K562 (cell line): ENCODE data around the gene WDR18. TPM values are rescaled to one million over a fixed set of nuclear protein-coding genes. Genes with fewer than 3 reads are reported as not detected.
A peak's percentile ranks its signal among the peaks of the same experiment; 100 is the strongest.

Source experiments
- ATAC-seq: fragments of 200-7000 bp; cut with Tn5 transposase; 3 replicates; pipeline ENCODE4 v1.9.1; 2020; ENCODE audit warnings: moderate library complexity
- BruUV-seq: library from RNA; stranded (reverse); fragments of 400-500 nt; replicated peaks from 2 replicates; lab custom pipeline; 2021; lab: Mats Ljungman, UMichigan
- CTCF ChIA-PET: fragments of 300-600 bp; formaldehyde crosslinking; extraction: SDS; loops from one replicate; lab custom pipeline; 2021; ENCODE audit warnings: low intra/inter-chr PET ratio; lab: Yijun Ruan, JAX
- POLR2A ChIA-PET: fragments of 300-600, 350-650 bp; sonication (Branson Sonifier 250); formaldehyde crosslinking; extraction: SDS; loops from one replicate; lab custom pipeline; 2021; ENCODE audit warnings: antibody characterized with exemption, inconsistent platforms; lab: Yijun Ruan, JAX
- DNase-seq, 4 experiments: peaks; one replicate each; pipeline versions ENCODE4 v3.0.0 to v3.0.0-alpha.2; 2011 to 2018; ENCODE audit warnings: low spot score in 3 of 4, mixed read lengths in 3 of 4; ENCODE audit errors: extremely low read depth in 1 of 4
- FAIRE-seq: peaks from 2 replicates; lab custom pipeline; 2011; peaks lifted over from hg19 to GRCh38; lab: Jason Lieb, UNC
- H2AFZ ChIP-seq: 2 replicates; pipeline ENCODE4 v1.6.0; 2011; ENCODE audit warnings: low read depth, low read length, control low read depth, inconsistent platforms
- H3K27ac ChIP-seq: fragments of 200-600 bp; 3 replicates; pipeline ENCODE4 v1.8.0; 2011; ENCODE audit warnings: low read depth, mild to moderate bottlenecking, control low read depth, inconsistent platforms, low read length, moderate library complexity, mixed read lengths; ENCODE audit errors: extremely low read depth
- H3K27me3 ChIP-seq, 2 experiments: fragments of 300-600 bp in 1 of 2; 2 replicates in 1 of 2; 3 replicates in 1 of 2; pipeline versions ENCODE4 v1.6.0 to v1.8.0; 2011; ENCODE audit warnings: inconsistent platforms in 2 of 2, low read length in 2 of 2, mild to moderate bottlenecking in 1 of 2, mixed read lengths in 1 of 2, moderate library complexity in 1 of 2; ENCODE audit not compliant: control insufficient read depth in 2 of 2, insufficient read depth in 2 of 2
- H3K36me3 ChIP-seq: fragments of 300-600 bp; 3 replicates; pipeline ENCODE4 v1.8.0; 2011; ENCODE audit warnings: mild to moderate bottlenecking, low read length, inconsistent platforms; ENCODE audit not compliant: control insufficient read depth, insufficient read depth
- H3K4me1 ChIP-seq, 2 experiments: fragments of 200-600 bp in 1 of 2; replicated peaks in 1 of 2; 2 replicates in 1 of 2; 3 replicates in 1 of 2; pipeline versions ENCODE4 v1.5.1 to v1.8.0; 2011; ENCODE audit warnings: inconsistent platforms in 2 of 2, low read length in 2 of 2, mild to moderate bottlenecking in 1 of 2, mixed read lengths in 1 of 2, moderate library complexity in 1 of 2; ENCODE audit not compliant: control insufficient read depth in 2 of 2, insufficient read depth in 2 of 2
- H3K4me2 ChIP-seq: 2 replicates; pipeline ENCODE4 v1.6.1; 2011; ENCODE audit warnings: low read length, control low read depth, inconsistent platforms, mixed read lengths; ENCODE audit not compliant: insufficient read depth
- H3K4me3 ChIP-seq: fragments of 200-600 bp; sonication (generic), shearing (Covaris generic); 2 replicates; pipeline ENCODE4 v1.5.1; 2016; ENCODE audit warnings: control low read depth, inconsistent platforms
- H3K79me2 ChIP-seq: fragments of 200-600 bp; 3 replicates; pipeline ENCODE4 v1.8.0; 2011; ENCODE audit warnings: low read length, inconsistent platforms; ENCODE audit not compliant: control insufficient read depth, insufficient read depth
- H3K9ac ChIP-seq, 2 experiments: 2 replicates each; pipeline versions ENCODE4 v1.6.0 to v1.6.1; 2011; ENCODE audit warnings: low read depth in 2 of 2, low read length in 2 of 2, control low read depth in 1 of 2, inconsistent platforms in 1 of 2, mild to moderate bottlenecking in 1 of 2, mixed read lengths in 1 of 2; ENCODE audit not compliant: insufficient read depth in 1 of 2
- H3K9me1 ChIP-seq: one replicate; pipeline ENCODE4 v1.6.0; 2011; ENCODE audit warnings: inconsistent platforms, mild to moderate bottlenecking, low read length, moderate library complexity; ENCODE audit not compliant: control insufficient read depth, insufficient read depth
- H3K9me3 ChIP-seq: replicated peaks from 2 replicates; pipeline ENCODE4 v1.5.1; 2011; ENCODE audit warnings: low read depth, low read length, inconsistent platforms; ENCODE audit not compliant: control insufficient read depth, insufficient read depth
- H4K20me1 ChIP-seq: replicated peaks from 2 replicates; pipeline ENCODE4 v1.6.1; 2011; ENCODE audit warnings: low read length, inconsistent platforms, mixed read lengths; ENCODE audit not compliant: control insufficient read depth, insufficient read depth
- ETS2 ChIP-seq: IDR thresholded peaks from 2 replicates; pipeline ENCODE4 v1.6.1; 2016; ENCODE audit warnings: borderline replicate concordance, missing genetic modification characterization, mild to moderate bottlenecking, moderate library complexity, missing compliant biosample characterization; ENCODE audit not compliant: poor library complexity, severe bottlenecking
- FOXA3 ChIP-seq, 2 experiments: fragments of 450-650 bp in 1 of 2; sonication (generic) in 1 of 2; formaldehyde crosslinking; IDR thresholded peaks in 1 of 2; conservative IDR thresholded peaks in 1 of 2; 2 replicates each; pipeline versions ENCODE4 v1.4.0 to v1.8.0; 2020 to 2022; ENCODE audit warnings: mild to moderate bottlenecking in 2 of 2, missing genetic modification reagents in 1 of 2
- NFIC ChIP-seq: fragments of 450-650 bp; IDR thresholded peaks from 2 replicates; pipeline ENCODE4 v1.6.1; 2017; ENCODE audit warnings: mild to moderate bottlenecking, inconsistent platforms
- PTRF ChIP-seq: fragments of 450-650 bp; IDR thresholded peaks from 2 replicates; pipeline ENCODE4 v1.6.1; 2016; ENCODE audit warnings: mild to moderate bottlenecking, missing genetic modification characterization, missing compliant biosample characterization
- WGBS: fragments of 100-300 bp; shearing (Covaris generic); methylation state at CpG from one replicate; pipeline ENCODE4 v1.1.6; 2016; ENCODE audit warnings: low coverage, mixed read lengths; ENCODE audit not compliant: insufficient coverage; ENCODE audit errors: missing lambda C conversion rate; 5-methylcytosine and 5-hydroxymethylcytosine counted together
- in situ Hi-C: fragments of 300-500 bp; cut with MboI; formaldehyde crosslinking; loops from 4 replicates; pipeline ENCODE4 v1.15.0; 2018; ENCODE audit warnings: inconsistent platforms, mixed read lengths
- intact Hi-C: fragments of 100-400 bp; cut with micrococcal nuclease; formaldehyde crosslinking; loops from 2 replicates; pipeline ENCODE4 v1.14.2; 2022
- polyA plus RNA-seq, 8 experiments: library from polyadenylated mRNA; depleted of rRNA in 4 of 8; stranded (reverse) in 5 of 8; unstranded in 3 of 8; fragments of >200 nt; fragmentation: Nextera tagmentation in 2 of 8; fragmentation: Illumina TruSeq in 1 of 8; extraction: Ambion mirVana in 2 of 8; extraction: Trizol in 1 of 8; gene quantifications; 2 replicates each; pipeline versions ENCODE4 v1.2.1 to v1.2.3, GENCODE V29; 2011 to 2014; ENCODE audit warnings: inconsistent platforms in 1 of 8, missing spikeins in 1 of 8
- total RNA-seq, 7 experiments: library from RNA; depleted of rRNA in 6 of 7; stranded (reverse); fragments of >200 nt in 6 of 7; fragmentation: Illumina TruSeq in 2 of 7; extraction: Trizol in 2 of 7; gene quantifications; 2 replicates each; pipeline versions ENCODE4 v1.2.1 to v1.2.3, GENCODE V29; 2011 to 2021; ENCODE audit warnings: low replicate concordance in 1 of 7
- TF ChIP-seq, protein P1 (sequence below): fragments of 450-650 bp; formaldehyde crosslinking; IDR thresholded peaks from 2 replicates; pipeline ENCODE4 v1.4.0; 2022; ENCODE audit warnings: mild to moderate bottlenecking, moderate library complexity
- TF ChIP-seq, protein P2 (sequence below), 2 experiments: fragments of 450-650 bp; conservative IDR thresholded peaks; 2 replicates each; pipeline ENCODE4 v1.6.1; 2017; ENCODE audit warnings: mild to moderate bottlenecking in 2 of 2, moderate library complexity in 2 of 2
- TF ChIP-seq, protein P3 (sequence below), 2 experiments: IDR thresholded peaks; 2 replicates each; pipeline ENCODE4 v1.6.1; 2011; ENCODE audit warnings: borderline replicate concordance in 1 of 2, control low read depth in 1 of 2, low read depth in 1 of 2, low read length in 1 of 2, mild to moderate bottlenecking in 1 of 2, mixed read lengths in 1 of 2, moderate library complexity in 1 of 2; ENCODE audit not compliant: insufficient read depth in 1 of 2, insufficient read length in 1 of 2, poor library complexity in 1 of 2, severe bottlenecking in 1 of 2; ENCODE audit errors: extremely low read depth in 1 of 2
- TF ChIP-seq, protein P4 (sequence below): sonication (generic); formaldehyde crosslinking; IDR thresholded peaks from 2 replicates; pipeline ENCODE4 v1.9.0; 2022; ENCODE audit warnings: mild to moderate bottlenecking, missing genetic modification reagents
- TF ChIP-seq, protein P5 (sequence below): fragments of 250-450 bp; sonication (Bioruptor Pico); IDR thresholded peaks from 2 replicates; pipeline ENCODE4 v1.5.0; 2021
- TF ChIP-seq, protein P6 (sequence below): IDR thresholded peaks from 2 replicates; pipeline ENCODE4 v1.6.1; 2011; ENCODE audit not compliant: insufficient read length; ENCODE audit errors: extremely low read depth
- TF ChIP-seq, protein P7 (sequence below): fragments of 450-650 bp; formaldehyde crosslinking; IDR thresholded peaks from 2 replicates; pipeline ENCODE4 v1.4.0; 2020; ENCODE audit warnings: mild to moderate bottlenecking, moderate library complexity

The WDR18 gene
- total and polyA plus RNA-seq, 9 of the 15 experiments (the other 6 are each of a cell fraction or from before 2014, with no cell fraction given), result 0.65 to 181 (median 30.1) TPM

DNA sequence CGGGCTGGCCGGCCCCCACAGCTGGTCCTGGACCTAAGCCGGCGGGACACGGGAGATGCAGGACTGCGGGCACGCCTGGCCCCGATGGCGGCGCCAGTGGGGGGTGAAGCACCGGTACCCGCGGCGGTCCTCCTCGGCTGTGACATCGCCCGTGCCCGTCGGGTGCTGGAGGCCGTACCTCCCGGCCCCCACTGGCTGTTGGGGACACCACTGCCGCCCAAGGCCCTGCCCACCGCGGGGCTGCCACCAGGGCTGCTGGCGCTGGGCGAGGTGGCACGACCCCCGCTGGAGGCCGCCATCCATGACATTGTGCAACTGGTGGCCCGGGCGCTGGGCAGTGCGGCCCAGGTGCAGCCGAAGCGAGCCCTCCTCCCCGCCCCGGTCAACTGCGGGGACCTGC lies 19.1 kb downstream of the WDR18 start (continued):
- no peak for TF ChIP-seq PTRF (tag)
- TF ChIP-seq, all 486 proteins: peak for 3

DNA sequence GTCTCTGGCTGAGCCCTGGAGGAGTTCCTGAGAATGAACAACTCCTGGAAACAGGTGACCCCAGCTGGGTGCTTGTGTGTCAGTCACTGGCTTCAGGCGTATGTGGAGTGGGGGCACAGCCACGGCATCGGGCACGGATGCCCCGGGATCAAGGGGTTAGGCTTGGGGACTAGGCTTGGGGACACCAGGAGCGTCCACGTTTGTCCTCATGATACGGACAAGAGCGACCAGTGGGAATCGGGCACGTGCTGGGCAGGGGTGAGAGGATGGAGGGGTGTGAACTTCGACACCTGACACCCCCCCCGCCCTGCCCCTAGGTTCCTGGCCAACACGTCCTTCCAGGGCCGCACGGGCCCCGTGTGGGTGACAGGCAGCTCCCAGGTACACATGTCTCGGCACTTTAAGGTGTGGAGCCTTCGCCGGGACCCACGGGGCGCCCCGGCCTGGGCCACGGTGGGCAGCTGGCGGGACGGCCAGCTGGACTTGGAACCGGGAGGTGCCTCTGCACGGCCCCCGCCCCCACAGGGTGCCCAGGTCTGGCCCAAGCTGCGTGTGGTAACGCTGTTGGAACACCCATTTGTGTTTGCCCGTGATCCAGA lies 20.2 kb downstream of the WDR18 start:
- ATAC-seq, result no peak
- WGBS, result 76% methylated on average over 18 of the region's 32 CpGs
- FAIRE-seq, result no peak
- Histone ChIP-seq H3K4me3 (no peak overlapping the region), H3K4me1 (peaks cover 0 to 73% of the 10 kb centered on the region in 2 experiments; a peak in 4 of 5 replicates), H3K9me3 (no peaks in the 10 kb centered on the region), H3K4me2 (no peak overlapping the region), H3K27ac (no peak overlapping the region), H3K9me1 (no peaks in the 10 kb centered on the region), H2AFZ (no peak overlapping the region), H3K79me2 (no peaks in the 10 kb centered on the region), H3K27me3 (no peaks in the 10 kb centered on the region), H3K9ac (no peak overlapping the region), H3K36me3 (peaks cover 2% of the 10 kb centered on the region; the same call in 1 of the 3 replicates), H4K20me1 (no peaks in the 10 kb centered on the region)
- CTCF ChIA-PET, result interaction anchor here (0.7 to 1.2 kb wide), 2 partner anchors 79 to 82 kb away, joined by 3 to 4 read pairs; no protein-coding TSS in a partner anchor
- DNase-seq, result no peak
- POLR2A ChIA-PET, result interaction anchor here (0.6 to 2.1 kb wide), 6 partner anchors 9 to 141 kb away, joined by 3 to 6 read pairs (median 4); partner anchors contain the start of gene CNN2
- intact Hi-C loops (no loop called here), in situ Hi-C loops (no loop called here)
- BruUV-seq, result no TSS peak
- TF ChIP-seq, protein P1, sequence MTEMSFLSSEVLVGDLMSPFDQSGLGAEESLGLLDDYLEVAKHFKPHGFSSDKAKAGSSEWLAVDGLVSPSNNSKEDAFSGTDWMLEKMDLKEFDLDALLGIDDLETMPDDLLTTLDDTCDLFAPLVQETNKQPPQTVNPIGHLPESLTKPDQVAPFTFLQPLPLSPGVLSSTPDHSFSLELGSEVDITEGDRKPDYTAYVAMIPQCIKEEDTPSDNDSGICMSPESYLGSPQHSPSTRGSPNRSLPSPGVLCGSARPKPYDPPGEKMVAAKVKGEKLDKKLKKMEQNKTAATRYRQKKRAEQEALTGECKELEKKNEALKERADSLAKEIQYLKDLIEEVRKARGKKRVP (CRISPR knock-in tag), result no peak
- TF ChIP-seq, protein P2, sequence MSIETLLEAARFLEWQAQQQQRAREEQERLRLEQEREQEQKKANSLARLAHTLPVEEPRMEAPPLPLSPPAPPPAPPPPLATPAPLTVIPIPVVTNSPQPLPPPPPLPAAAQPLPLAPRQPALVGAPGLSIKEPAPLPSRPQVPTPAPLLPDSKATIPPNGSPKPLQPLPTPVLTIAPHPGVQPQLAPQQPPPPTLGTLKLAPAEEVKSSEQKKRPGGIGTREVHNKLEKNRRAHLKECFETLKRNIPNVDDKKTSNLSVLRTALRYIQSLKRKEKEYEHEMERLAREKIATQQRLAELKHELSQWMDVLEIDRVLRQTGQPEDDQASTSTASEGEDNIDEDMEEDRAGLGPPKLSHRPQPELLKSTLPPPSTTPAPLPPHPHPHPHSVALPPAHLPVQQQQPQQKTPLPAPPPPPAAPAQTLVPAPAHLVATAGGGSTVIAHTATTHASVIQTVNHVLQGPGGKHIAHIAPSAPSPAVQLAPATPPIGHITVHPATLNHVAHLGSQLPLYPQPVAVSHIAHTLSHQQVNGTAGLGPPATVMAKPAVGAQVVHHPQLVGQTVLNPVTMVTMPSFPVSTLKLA (conservative IDR thresholded peaks at IDR 0.05), result no peak
- TF ChIP-seq, protein P3, sequence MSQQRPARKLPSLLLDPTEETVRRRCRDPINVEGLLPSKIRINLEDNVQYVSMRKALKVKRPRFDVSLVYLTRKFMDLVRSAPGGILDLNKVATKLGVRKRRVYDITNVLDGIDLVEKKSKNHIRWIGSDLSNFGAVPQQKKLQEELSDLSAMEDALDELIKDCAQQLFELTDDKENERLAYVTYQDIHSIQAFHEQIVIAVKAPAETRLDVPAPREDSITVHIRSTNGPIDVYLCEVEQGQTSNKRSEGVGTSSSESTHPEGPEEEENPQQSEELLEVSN (IDR thresholded peaks at IDR 0.05; ENCODE audit: borderline replicate concordance in 1 of 2, extremely low read depth in 1 of 2, insufficient read depth in 1 of 2, insufficient read length in 1 of 2, low read depth in 1 of 2, low read length in 1 of 2, poor library complexity in 1 of 2, severe bottlenecking in 1 of 2), result peak in 1 of 2 experiments; percentile 58
- TF ChIP-seq, protein P4, sequence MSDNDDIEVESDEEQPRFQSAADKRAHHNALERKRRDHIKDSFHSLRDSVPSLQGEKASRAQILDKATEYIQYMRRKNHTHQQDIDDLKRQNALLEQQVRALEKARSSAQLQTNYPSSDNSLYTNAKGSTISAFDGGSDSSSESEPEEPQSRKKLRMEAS (CRISPR knock-in tag), result no peak; the same call in 1 of the 2 replicates
- TF ChIP-seq, protein P5, sequence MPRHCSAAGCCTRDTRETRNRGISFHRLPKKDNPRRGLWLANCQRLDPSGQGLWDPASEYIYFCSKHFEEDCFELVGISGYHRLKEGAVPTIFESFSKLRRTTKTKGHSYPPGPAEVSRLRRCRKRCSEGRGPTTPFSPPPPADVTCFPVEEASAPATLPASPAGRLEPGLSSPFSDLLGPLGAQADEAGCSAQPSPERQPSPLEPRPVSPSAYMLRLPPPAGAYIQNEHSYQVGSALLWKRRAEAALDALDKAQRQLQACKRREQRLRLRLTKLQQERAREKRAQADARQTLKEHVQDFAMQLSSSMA (CRISPR knock-in tag), result no peak
- TF ChIP-seq, protein P6, sequence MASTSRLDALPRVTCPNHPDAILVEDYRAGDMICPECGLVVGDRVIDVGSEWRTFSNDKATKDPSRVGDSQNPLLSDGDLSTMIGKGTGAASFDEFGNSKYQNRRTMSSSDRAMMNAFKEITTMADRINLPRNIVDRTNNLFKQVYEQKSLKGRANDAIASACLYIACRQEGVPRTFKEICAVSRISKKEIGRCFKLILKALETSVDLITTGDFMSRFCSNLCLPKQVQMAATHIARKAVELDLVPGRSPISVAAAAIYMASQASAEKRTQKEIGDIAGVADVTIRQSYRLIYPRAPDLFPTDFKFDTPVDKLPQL, result no peak
- TF ChIP-seq, protein P7, sequence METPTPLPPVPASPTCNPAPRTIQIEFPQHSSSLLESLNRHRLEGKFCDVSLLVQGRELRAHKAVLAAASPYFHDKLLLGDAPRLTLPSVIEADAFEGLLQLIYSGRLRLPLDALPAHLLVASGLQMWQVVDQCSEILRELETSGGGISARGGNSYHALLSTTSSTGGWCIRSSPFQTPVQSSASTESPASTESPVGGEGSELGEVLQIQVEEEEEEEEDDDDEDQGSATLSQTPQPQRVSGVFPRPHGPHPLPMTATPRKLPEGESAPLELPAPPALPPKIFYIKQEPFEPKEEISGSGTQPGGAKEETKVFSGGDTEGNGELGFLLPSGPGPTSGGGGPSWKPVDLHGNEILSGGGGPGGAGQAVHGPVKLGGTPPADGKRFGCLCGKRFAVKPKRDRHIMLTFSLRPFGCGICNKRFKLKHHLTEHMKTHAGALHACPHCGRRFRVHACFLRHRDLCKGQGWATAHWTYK (CRISPR knock-in tag), result no peak
- TF ChIP-seq NFIC (no peak), FOXA3 (CRISPR knock-in tag; conservative IDR thresholded peaks at IDR 0.05 in 1 of 2, IDR thresholded peaks at IDR 0.05 in 1 of 2) (no peak), ETS2 (tag) (no peak)
